Measurements from ENCODE around the gene FNDC3B.
A peak's percentile ranks its signal among the peaks of the same experiment; 100 is the strongest.

Gene FNDC3B

DNA sequence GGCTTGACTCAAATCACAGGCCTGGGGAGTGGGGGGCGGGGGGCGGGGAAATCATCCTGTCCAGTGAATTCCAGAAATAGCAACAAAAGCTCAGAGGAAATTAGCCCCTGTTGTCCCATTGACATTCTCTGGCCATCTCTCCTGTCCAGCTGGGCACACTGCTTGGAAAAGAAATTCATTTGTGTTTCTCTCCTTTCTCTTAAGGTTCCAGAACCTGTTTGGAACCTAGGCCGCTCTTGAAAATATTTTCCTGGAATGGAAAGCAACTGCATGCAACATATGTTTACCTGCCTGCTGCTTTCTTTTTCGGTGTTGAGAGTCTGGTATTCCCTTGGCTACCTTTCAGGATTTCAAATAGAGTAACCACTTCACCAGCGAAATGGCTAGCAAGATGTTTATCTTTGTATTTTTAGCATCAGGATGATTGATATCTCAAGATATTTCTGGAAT, 239.8 kb downstream of the FNDC3B start:
- no peak for DNase-seq

GRCh38 chr3:172279974-172280373, 240.6 kb downstream of the FNDC3B start:
- DNase-seq: no peak

GRCh38 chr3:172280406-172281051, 241.2 kb downstream of the FNDC3B start:
- peak; percentile 78 for DNase-seq

GRCh38 chr3:172281884-172282283, 242.5 kb downstream of the FNDC3B start:
- no peak for DNase-seq

GRCh38 chr3:172282850-172283249, 243.5 kb downstream of the FNDC3B start:
- no peak for DNase-seq

DNA sequence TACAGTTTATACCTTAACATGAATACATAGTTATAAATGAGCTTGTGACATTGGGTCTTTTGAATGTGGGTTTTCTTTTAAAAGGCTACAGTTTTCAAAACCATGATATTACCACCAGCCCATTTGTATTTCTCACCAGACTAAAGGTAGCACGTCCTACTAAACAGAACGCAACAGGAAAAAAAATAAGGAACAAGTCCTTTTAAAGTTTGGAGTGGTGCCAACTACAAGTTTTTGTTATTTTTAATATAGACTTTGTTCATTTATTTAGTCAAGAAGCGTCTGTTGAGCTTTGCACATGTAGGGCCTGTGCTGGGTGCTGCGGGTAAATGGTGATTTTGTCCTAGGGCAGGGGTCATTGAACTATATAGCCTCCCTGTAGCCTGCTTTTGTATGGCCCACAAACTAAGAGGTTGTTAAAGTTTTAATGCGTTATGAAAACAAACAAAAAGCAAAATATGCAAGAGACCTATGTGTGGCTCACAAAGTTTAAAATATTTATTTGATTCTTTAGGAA, 244.5 kb downstream of the FNDC3B start:
- DNase-seq: no peak

DNA sequence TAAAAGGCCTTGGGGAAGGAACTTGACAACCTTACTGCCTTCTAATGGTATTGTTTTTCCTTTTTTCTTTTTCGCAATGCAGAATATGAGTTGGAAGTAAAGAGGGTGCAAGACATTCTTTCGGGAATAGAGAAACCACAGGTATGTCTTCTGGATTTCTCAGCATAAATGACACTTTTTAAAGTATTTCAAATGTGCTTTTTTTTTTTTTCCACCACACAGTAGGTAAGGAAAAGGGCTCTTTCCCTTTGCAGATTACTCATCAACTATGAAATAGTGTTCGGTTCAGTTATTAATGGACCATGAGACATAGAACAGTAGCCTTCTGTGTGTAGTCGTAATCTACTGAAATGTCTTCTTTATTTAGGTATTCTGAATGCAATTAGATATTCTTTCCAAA, 246.5 kb downstream of the FNDC3B start:
- DNase-seq: peak; percentile 8

- DNase-seq: no peak
These were observed 247.3 kb downstream of the FNDC3B start for GRCh38 chr3:172286548-172287148.

DNA sequence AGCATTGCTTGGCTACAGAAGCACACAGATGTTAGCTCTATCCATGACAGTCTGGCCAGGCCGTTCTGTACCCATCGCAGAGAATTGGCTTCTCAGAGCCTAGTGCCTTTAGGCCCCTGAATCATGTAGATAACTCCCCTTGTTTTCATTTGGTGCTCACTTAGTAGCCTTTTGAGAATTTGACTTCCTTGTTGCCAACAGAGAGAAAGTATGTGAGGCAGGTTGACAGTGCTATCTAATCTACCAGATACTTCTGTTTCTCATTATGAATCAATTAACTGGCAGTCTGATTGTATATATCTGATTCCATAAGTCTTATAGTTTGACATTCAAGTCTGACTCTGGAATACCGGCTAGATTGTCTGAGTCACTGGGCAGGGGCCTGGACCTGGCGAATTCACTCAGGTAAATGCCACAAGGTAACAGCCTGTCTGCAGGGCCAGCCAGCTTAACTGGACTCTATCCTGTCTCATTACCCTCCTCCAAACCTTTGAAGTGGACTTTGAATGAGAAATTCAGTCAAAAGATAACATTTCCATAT, 248.6 kb downstream of the FNDC3B start:
- DNase-seq: no peak

GRCh38 chr3:172288651-172289050, 249.3 kb downstream of the FNDC3B start:
- no peak for DNase-seq

DNA sequence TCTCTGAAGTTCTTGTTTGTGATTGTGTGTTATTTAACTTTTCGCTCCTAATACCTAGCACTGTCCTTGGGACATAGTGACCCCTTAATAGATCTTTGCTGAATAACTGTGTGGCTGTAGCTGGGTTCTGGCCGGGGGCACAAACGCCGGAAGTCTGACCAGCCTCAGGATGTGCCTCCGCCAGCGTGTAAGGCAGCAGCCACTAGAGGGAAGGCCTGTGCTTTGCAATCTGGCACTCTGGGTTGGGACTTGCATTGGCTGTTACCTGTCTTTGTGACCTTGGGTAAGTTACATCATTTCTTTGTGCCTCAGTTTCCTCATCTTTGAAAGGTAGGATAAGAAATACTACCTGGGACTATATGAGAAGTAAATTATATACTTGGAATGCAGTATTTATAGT, 250.2 kb downstream of the FNDC3B start:
- DNase-seq: no peak

DNA sequence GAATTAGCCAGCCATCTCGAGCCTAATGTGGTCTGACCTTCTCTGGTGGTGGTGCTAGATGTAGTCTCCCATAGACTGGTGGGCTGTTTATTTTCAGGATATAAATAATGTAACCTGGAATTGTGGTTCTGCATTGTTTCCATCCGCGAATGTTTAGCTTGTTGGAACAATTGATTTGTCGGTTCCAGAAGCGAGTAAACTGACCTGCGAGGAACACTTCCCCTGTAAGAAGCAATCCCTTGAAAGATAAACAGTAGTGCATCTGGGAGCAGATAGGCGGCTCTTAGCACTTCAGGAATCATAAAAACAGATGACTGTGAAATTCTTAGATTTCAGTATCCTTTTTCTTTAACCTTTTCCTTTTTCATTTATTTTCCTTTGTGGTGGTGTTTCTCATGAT, 251.1 kb downstream of the FNDC3B start:
- DNase-seq: no peak

DNA sequence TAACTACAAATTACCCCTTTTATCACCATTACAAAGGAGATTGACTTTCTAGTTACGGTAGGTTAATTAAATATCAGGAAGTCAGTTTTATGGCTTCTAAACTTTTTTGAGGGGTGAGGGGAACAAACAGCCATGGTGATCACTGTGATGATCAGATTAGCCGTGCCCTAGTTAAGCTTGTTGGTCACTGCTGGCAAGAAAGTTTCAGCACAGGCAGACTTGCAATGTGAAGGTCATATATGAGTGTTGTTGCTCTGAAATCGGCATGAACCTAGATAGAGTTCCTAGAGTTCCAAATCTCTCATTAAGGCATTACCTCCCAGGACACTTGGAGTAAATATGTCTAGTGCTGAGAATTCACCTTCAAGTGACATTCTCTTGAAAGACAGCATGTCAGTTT, 252.3 kb downstream of the FNDC3B start:
- DNase-seq: no peak

DNA sequence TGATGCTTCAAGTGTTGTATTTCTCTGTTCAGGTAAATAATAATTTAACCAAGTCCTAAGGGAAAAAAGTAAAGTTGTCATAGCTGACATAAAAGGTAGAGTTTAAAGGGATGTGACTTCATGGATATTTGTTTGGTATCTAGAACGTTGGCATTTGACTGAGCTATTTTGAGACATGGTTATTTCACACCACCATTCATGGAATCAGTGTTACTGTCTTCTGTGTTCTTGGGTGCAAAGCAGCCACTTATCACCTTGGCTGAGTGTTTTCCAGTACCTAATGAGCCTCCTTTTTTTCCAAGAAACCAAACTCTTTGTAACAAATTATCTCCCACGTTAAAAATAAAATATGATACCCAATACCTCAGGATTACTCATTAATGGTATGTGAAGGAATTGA, 253.0 kb downstream of the FNDC3B start:
- no peak for DNase-seq

- DNase-seq: no peak
These were observed 253.7 kb downstream of the FNDC3B start for GRCh38 chr3:172293093-172293492.

DNA sequence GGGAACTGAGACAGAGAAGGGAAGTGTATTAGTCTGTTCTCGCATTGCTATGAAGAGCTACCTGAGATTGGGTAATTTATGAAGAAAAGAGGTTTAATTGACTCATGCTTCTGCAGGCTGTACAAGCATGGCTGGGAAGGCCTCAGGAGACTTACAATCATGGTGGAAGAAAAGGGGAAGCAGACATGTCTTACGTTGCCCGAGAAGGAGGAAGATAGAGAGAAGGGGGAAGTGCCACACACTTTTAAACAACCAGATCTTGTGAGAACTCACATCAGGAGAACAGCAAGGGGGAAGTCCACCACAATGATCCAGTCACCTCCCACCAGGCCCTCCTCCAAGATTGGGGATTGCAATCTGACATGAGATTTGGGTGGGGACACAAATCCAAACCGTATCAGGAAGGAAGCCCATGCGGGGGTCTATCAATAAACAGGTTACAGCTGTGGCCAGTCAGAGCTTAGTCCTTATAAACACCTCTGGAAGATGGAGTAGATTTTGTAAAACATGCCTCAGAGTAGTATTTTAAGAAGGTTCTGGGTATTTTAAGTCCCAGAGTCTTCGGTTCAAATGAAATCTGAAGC, 254.9 kb downstream of the FNDC3B start:
- no peak for DNase-seq

DNA sequence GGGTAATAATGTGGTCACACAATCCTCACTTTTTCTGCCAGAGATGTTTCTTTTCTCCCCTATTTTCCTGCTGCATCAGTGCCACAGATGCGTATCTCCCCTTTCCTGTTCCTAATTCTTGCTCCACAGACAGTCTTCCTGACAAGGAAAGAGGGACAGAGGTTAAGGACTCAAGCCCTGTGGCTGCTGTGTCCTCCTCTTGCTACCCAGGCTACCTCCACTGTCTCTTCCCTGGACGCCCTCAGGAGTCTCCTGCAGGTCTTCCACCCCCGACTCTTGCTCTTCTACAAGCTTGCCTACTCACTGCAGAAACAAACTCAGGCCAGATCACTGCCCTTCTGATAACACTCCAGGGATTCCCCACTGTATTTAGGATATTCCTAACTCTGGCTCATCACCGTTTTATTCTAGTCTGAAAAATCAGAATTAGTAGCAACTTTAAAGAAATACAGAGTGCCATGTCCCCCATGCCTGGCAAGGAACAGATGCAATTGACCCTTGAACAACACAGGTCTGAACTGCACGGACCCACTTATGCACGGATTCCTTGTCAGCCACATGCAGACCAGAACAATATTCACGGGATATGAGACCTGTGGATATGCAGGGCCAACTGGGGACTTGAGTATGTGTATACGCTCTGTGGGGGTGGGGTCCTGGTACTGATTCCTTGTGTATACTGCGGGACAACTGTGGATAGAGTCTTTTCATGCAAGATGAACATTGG, 257.0 kb downstream of the FNDC3B start:
- DNase-seq: no peak

- no peak for DNase-seq
These were observed 257.6 kb downstream of the FNDC3B start for GRCh38 chr3:172296975-172297332.

DNA sequence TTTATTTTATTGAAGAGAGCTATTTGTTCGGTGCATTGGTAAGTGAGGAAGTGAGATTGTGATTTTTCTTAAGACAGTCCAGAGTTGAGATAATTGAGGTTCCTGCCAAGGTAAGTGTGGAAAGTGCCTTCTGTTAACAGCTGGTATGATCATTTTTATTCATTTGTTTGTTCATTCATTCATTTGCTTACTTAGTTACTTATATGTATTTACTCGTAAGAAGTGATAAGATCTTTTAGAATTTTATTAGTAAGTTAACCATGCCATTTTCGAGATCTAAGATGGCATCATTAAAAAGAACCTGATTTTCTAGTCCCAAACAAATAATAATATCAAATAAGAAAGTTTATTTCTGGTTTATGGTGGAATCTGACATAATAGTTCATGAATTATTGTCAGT, 258.9 kb downstream of the FNDC3B start:
- DNase-seq: no peak

DNA sequence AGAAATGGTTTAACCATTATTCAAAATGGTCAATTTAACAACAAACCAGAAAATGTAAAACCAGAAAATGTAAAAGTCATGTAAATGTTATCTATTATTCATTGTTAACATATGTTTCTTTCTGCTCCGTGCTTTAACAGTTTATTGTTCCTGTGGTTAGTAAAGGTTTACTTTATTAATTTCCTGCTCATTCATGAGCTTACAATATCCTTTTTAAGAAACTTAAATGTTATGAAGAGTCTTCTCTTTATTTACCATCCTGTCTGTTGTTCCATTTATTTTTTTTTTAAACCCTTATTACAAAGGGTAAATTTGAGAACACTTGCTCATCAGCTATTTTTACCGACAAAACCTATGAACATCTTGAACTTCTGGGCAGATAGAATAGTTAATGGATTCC, 260.8 kb downstream of the FNDC3B start:
- no peak for DNase-seq

DNA sequence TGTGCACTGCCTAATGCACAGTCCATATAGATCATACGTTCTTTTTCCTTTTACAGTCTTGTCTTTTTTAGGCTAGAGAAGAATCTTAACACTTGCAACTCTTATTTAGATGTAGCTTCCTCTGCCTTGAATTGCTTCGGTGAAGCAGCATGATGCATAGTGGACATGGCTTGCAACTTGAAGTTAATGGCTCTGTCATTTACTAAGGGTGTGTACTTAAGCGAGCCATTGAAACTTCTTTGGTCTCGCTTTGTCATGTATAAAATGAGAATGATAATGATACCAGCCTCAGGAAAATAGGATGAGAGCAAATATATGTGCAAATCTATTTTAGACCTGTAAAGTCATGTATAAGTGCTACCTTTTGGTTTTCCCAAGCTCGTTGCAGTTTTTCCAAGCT, 261.5 kb downstream of the FNDC3B start:
- DNase-seq: no peak

DNA sequence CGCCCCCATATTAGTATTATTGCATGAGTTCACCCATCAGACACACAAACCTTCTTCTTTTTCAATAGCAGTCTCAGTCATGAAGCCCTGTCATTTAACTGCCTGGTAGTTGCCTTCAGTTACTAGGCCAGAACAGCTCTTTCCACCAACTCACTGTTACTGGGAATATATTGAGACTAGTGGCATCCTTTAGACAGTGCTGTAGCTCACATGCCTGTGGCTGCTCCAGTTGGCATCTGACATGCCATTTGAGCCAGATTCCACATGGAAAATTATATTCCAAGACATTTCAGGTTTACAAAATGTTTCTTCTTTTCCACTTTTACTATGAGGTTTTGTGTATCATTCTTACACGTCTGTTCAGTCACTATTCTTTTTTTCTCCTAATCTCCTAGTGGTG, 262.8 kb downstream of the FNDC3B start:
- DNase-seq: no peak

DNA sequence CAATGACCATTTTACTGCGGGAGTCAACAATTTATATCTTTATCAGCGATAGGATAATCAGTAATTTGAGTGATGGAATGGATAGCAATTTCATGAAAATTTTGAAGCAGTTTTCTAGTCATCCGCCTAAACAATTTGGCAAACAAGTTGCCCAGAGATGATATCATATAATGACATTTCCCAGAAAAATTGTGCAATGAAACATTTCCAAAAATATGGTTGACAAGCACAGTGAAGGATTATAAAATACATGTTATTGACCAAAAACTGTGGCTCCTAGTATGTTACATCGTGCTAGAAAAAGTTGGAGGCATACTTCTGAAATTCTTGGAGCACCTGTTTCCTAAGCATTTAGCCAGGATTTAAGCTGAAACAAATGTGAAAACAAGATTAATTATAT, 263.8 kb downstream of the FNDC3B start:
- DNase-seq: no peak
